Neural progenitor cell (in vitro differentiated cells): ENCODE measurements around the gene COL4A2. TPM values are rescaled to one million over a fixed set of nuclear protein-coding genes. Genes with fewer than 3 reads are reported as not detected.

ENCODE experiments used
- DNase-seq: peaks from one replicate; pipeline ENCODE4 v3.0.0-alpha.2; 2016; ENCODE audit warnings: low spot score
- H2AFZ ChIP-seq: fragments of 200-600 bp; sonication (generic); replicated peaks from 2 replicates; pipeline ENCODE4 v1.6.1; 2016; ENCODE audit warnings: antibody characterized with exemption
- H3F3A ChIP-seq: fragments of 200-600 bp; sonication (generic); 2 replicates; pipeline ENCODE4 v1.6.1; 2016; ENCODE audit warnings: antibody characterized with exemption, low read depth
- H3K27ac ChIP-seq: fragments of 200-600 bp; sonication (generic); 2 replicates; pipeline ENCODE4 v1.5.1; 2016; ENCODE audit warnings: mild to moderate bottlenecking
- H3K27me3 ChIP-seq: fragments of 200-600 bp; sonication (generic); 2 replicates; pipeline ENCODE4 v1.6.1; 2016; ENCODE audit warnings: mild to moderate bottlenecking, moderate library complexity
- H3K36me3 ChIP-seq: fragments of 200-600 bp; sonication (generic); 2 replicates; pipeline ENCODE4 v1.5.1; 2016
- H3K4me1 ChIP-seq: fragments of 200-600 bp; sonication (generic); 2 replicates; pipeline ENCODE4 v1.6.1; 2016; ENCODE audit warnings: mixed run types
- H3K4me2 ChIP-seq: fragments of 200-600 bp; sonication (generic); 2 replicates; pipeline ENCODE4 v1.6.1; 2016
- H3K4me3 ChIP-seq: fragments of 200-600 bp; sonication (generic); 2 replicates; pipeline ENCODE4 v1.5.1; 2016
- H3K79me2 ChIP-seq: fragments of 200-600 bp; sonication (generic); 2 replicates; pipeline ENCODE4 v1.6.1; 2016; ENCODE audit warnings: low read depth
- H3K9ac ChIP-seq: fragments of 200-600 bp; sonication (generic); 2 replicates; pipeline ENCODE4 v1.6.1; 2016
- H3K9me3 ChIP-seq: fragments of 200-600 bp; sonication (generic); 2 replicates; pipeline ENCODE4 v1.5.1; 2016; ENCODE audit warnings: low read depth
- H4K20me1 ChIP-seq: fragments of 200-600 bp; sonication (generic); 2 replicates; pipeline ENCODE4 v1.6.1; 2016; ENCODE audit warnings: low read depth
- H3K27ac Mint-ChIP-seq: 3 replicates; pipeline ENCODE4 v1.8.0; 2021; ENCODE audit warnings: mixed read lengths
- H3K27me3 Mint-ChIP-seq: 2 replicates; pipeline ENCODE4 v1.8.0; 2022; ENCODE audit warnings: low read depth, mild to moderate bottlenecking, inconsistent platforms, moderate library complexity, mixed read lengths; ENCODE audit not compliant: insufficient read depth
- H3K36me3 Mint-ChIP-seq: 3 replicates; pipeline ENCODE4 v1.8.0; 2021; ENCODE audit warnings: mixed read lengths
- H3K4me1 Mint-ChIP-seq: 3 replicates; pipeline ENCODE4 v1.8.0; 2021; ENCODE audit warnings: mixed read lengths
- H3K4me3 Mint-ChIP-seq: 3 replicates; pipeline ENCODE4 v1.8.0; 2021; ENCODE audit warnings: mild to moderate bottlenecking, moderate library complexity, mixed read lengths
- H3K9me3 Mint-ChIP-seq: 3 replicates; pipeline ENCODE4 v1.8.0; 2020; ENCODE audit warnings: mixed read lengths
- CTCF ChIP-seq: fragments of 200-600 bp; sonication (generic); IDR thresholded peaks from 2 replicates; pipeline ENCODE4 v1.5.1; 2017; ENCODE audit warnings: antibody characterized with exemption, mild to moderate bottlenecking
- EZH2 ChIP-seq: fragments of 200-600 bp; sonication (generic); IDR thresholded peaks from 2 replicates; pipeline ENCODE4 v1.6.1; 2017; ENCODE audit warnings: antibody characterized with exemption, mild to moderate bottlenecking, moderate library complexity
- EZH2phosphoT487 ChIP-seq: fragments of 200-600 bp; sonication (generic); IDR thresholded peaks from 2 replicates; pipeline ENCODE4 v1.6.1; 2017; ENCODE audit warnings: antibody characterized with exemption
- total RNA-seq: library from RNA; depleted of rRNA; stranded (reverse); fragments of >200 nt; gene quantifications from 2 replicates; pipeline ENCODE4 v1.2.3, GENCODE V29; 2015; ENCODE audit warnings: low replicate concordance

The COL4A2 gene
- total RNA-seq, 1 donor from 2014 or later, result 73.6 TPM

DNA sequence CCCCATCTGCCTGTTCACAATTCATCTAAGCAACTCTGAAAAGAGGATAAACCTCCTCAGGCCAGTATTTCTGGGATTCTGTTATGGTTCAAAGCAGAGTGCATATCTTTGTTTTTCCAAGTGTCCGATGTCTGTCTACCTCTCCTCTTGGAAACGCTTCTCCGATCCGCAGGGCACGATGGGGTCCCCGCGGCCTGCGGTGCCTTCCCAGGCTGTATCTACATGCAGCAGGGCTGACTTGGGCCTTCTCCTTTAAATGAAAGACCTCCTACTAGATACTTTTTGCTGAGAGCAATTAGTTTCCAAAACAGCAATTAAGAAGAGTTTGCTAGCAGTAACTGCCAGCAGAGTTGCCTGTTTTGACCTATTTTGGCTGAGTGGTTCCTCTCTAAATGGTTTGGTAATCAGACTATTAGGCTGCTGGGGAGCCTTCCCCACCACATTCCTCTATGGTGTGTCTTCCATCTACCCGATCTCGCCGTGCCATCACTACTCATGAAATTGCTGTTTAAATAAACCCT is 23.5 kb downstream of the COL4A2 start:
- peaks cover 80% of the 10 kb centered on the region for H3K36me3 Mint-ChIP-seq
- no peak overlapping the region for H3K27ac Mint-ChIP-seq
- peaks cover 54% of the 10 kb centered on the region for H3K9me3 Mint-ChIP-seq
- Histone ChIP-seq H3F3A (peaks cover 21% of the 10 kb centered on the region), H4K20me1 (no peaks in the 10 kb centered on the region), H3K4me3 (no peak overlapping the region), H3K4me1 (peaks cover 41% of the 10 kb centered on the region), H3K9me3 (no peaks in the 10 kb centered on the region), H2AFZ (no peak overlapping the region), H3K27me3 (no peaks in the 10 kb centered on the region), H3K27ac (peak overlapping the region; percentile 77), H3K9ac (no peak overlapping the region), H3K36me3 (no peaks in the 10 kb centered on the region), H3K4me2 (peak overlapping the region; percentile 32), H3K79me2 (peaks cover 59% of the 10 kb centered on the region)
- peaks cover 2% of the 10 kb centered on the region for H3K27me3 Mint-ChIP-seq
- no peak for DNase-seq
- no peak for TF ChIP-seq CTCF
- TF ChIP-seq EZH2, result no peak
- no peak for TF ChIP-seq EZH2phosphoT487
- H3K4me3 Mint-ChIP-seq, result no peak overlapping the region
- peaks cover 17% of the 10 kb centered on the region for H3K4me1 Mint-ChIP-seq

GRCh38 chr13:110331362-110331761 is 24.3 kb downstream of the COL4A2 start:
- H3K27ac Mint-ChIP-seq, result no peak overlapping the region
- no peak overlapping the region for H3K4me3 Mint-ChIP-seq
- H3K36me3 Mint-ChIP-seq, result peaks cover 82% of the 10 kb centered on the region
- TF ChIP-seq EZH2 (no peak), CTCF (no peak), EZH2phosphoT487 (no peak)
- Histone ChIP-seq H4K20me1 (peaks cover 3% of the 10 kb centered on the region), H3F3A (peaks cover 21% of the 10 kb centered on the region), H3K27me3 (no peaks in the 10 kb centered on the region), H3K36me3 (no peaks in the 10 kb centered on the region), H2AFZ (no peak overlapping the region), H3K79me2 (peaks cover 57% of the 10 kb centered on the region), H3K4me1 (peaks cover 40% of the 10 kb centered on the region), H3K4me3 (no peak overlapping the region), H3K27ac (no peak overlapping the region), H3K4me2 (no peak overlapping the region), H3K9me3 (no peaks in the 10 kb centered on the region), H3K9ac (no peak overlapping the region)
- H3K4me1 Mint-ChIP-seq, result peaks cover 19% of the 10 kb centered on the region
- peaks cover 54% of the 10 kb centered on the region for H3K9me3 Mint-ChIP-seq
- H3K27me3 Mint-ChIP-seq, result peaks cover 2% of the 10 kb centered on the region
- DNase-seq, result no peak

DNA sequence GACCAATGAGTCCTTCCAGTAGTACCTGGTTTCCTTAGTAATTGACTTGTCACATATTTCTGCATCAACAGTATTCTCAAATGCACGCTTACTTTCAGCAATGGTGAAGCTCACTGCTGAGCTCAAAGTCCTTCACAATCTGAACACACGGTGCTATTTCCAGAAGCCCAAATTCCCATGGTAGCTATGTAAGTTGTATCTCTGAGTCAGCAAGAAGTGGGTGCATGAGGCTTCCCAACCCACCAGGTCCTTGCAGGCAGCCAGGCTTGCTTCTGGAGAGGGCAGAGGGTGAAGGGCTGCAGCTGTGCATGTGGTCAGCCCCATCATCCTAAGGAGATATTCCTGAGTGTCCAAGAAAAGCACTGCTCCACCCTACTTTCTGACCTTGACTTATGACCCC is 25.7 kb downstream of the COL4A2 start:
- TF ChIP-seq EZH2phosphoT487 (no peak), CTCF (no peak), EZH2 (no peak)
- no peak overlapping the region for H3K4me3 Mint-ChIP-seq
- H3F3A ChIP-seq, result peaks cover 28% of the 10 kb centered on the region
- H3K36me3 Mint-ChIP-seq, result peaks cover 70% of the 10 kb centered on the region
- peaks cover 2% of the 10 kb centered on the region for H3K27me3 Mint-ChIP-seq
- H3K36me3 ChIP-seq, result no peaks in the 10 kb centered on the region
- DNase-seq, result no peak
- H3K79me2 ChIP-seq, result peaks cover 57% of the 10 kb centered on the region
- no peak overlapping the region for H3K27ac Mint-ChIP-seq
- H3K9ac ChIP-seq, result no peak overlapping the region
- H3K27me3 ChIP-seq, result no peaks in the 10 kb centered on the region
- H3K4me3 ChIP-seq, result no peak overlapping the region
- H3K4me1 ChIP-seq, result peaks cover 40% of the 10 kb centered on the region
- no peak overlapping the region for H3K27ac ChIP-seq
- peaks cover 17% of the 10 kb centered on the region for H4K20me1 ChIP-seq
- peaks cover 16% of the 10 kb centered on the region for H3K4me1 Mint-ChIP-seq
- no peak overlapping the region for H3K4me2 ChIP-seq
- no peaks in the 10 kb centered on the region for H3K9me3 ChIP-seq
- no peak overlapping the region for H2AFZ ChIP-seq
- H3K9me3 Mint-ChIP-seq, result peaks cover 42% of the 10 kb centered on the region
